Measurements from ENCODE around the gene LYRM1. TPM values are rescaled to one million over a fixed set of nuclear protein-coding genes. Genes with fewer than 3 reads are reported as not detected.

The LYRM1 gene
- polyA plus RNA-seq, 1 donor from 2014 or later, result 125 TPM

DNA sequence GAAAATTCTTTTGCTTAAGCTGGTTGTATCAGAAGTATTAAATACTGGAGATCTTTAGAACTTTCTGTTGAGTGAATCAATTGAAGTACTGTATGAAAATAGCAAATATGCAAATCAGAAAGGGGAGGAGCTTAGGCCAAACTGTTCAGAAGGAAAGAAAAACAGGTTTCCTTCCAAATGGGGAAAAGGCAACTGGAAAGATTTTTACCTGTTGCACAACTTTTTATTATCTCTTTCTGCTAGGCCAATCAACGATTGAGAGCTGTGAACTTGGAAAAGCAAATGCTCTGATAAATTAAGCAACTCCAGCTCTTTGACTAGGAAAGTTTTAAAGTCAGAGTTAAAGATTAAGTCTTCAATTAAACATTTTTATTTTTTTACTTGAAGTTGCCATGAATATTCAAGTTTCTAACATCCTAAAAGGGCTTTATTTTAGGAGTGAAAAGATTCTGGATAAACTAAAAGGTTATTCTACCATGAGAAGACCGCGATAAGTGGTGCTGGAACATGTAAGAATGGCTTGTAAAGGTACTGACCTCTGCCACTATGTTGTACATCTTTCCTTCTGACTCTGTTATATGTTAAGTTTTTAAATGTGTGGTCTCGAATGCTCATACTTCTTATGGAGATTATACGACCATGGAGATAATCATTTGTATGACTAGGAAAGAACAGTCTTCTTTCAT is 16.9 kb upstream of the LYRM1 start:
- Histone ChIP-seq H3K36me3 (ENCODE audit: insufficient read depth, low read length) (no peaks in the 10 kb centered on the region), H3K79me2 (replicated peaks; ENCODE audit: insufficient read depth, low read length) (peaks cover 7% of the 10 kb centered on the region), H2AFZ (ENCODE audit: low read depth, low read length) (no peak overlapping the region), H3K4me2 (ENCODE audit: low read length) (no peak overlapping the region), H3K9ac (ENCODE audit: low read length) (no peak overlapping the region), H3K4me3 (ENCODE audit: low read length) (no peak overlapping the region), H4K20me1 (ENCODE audit: insufficient read depth) (no peaks in the 10 kb centered on the region), H3K9me3 (ENCODE audit: low read length) (no peaks in the 10 kb centered on the region), H3F3A (ENCODE audit: insufficient read depth, low read length, poor library complexity, severe bottlenecking) (no peaks in the 10 kb centered on the region), H3K9me2 (ENCODE audit: insufficient read depth, low read length) (no peaks in the 10 kb centered on the region), H3K27me3 (ENCODE audit: insufficient read depth, low read depth, low read length) (no peaks in the 10 kb centered on the region), H3K27ac (ENCODE audit: low read length) (no peak overlapping the region)
- TF ChIP-seq, protein P1, sequence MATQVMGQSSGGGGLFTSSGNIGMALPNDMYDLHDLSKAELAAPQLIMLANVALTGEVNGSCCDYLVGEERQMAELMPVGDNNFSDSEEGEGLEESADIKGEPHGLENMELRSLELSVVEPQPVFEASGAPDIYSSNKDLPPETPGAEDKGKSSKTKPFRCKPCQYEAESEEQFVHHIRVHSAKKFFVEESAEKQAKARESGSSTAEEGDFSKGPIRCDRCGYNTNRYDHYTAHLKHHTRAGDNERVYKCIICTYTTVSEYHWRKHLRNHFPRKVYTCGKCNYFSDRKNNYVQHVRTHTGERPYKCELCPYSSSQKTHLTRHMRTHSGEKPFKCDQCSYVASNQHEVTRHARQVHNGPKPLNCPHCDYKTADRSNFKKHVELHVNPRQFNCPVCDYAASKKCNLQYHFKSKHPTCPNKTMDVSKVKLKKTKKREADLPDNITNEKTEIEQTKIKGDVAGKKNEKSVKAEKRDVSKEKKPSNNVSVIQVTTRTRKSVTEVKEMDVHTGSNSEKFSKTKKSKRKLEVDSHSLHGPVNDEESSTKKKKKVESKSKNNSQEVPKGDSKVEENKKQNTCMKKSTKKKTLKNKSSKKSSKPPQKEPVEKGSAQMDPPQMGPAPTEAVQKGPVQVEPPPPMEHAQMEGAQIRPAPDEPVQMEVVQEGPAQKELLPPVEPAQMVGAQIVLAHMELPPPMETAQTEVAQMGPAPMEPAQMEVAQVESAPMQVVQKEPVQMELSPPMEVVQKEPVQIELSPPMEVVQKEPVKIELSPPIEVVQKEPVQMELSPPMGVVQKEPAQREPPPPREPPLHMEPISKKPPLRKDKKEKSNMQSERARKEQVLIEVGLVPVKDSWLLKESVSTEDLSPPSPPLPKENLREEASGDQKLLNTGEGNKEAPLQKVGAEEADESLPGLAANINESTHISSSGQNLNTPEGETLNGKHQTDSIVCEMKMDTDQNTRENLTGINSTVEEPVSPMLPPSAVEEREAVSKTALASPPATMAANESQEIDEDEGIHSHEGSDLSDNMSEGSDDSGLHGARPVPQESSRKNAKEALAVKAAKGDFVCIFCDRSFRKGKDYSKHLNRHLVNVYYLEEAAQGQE (IDR thresholded peaks at IDR 0.05; ENCODE audit: borderline replicate concordance), result no peak
- TF ChIP-seq MXI1 (conservative IDR thresholded peaks at IDR 0.05; ENCODE audit: poor library complexity, severe bottlenecking) (no peak), EP300 (conservative IDR thresholded peaks at IDR 0.05; ENCODE audit: poor library complexity, severe bottlenecking) (no peak), EZH2 (IDR thresholded peaks at IDR 0.05; ENCODE audit: borderline replicate concordance, insufficient read depth, low read length, poor library complexity, severe bottlenecking) (no peak), TAF1 (IDR thresholded peaks at IDR 0.05; ENCODE audit: low read depth) (no peak), RAD21 (conservative IDR thresholded peaks at IDR 0.05) (no peak), POLR2AphosphoS5 (IDR thresholded peaks at IDR 0.05) (no peak), SMC3 (conservative IDR thresholded peaks at IDR 0.05; ENCODE audit: poor library complexity) (no peak)
- TF ChIP-seq, protein P2, sequence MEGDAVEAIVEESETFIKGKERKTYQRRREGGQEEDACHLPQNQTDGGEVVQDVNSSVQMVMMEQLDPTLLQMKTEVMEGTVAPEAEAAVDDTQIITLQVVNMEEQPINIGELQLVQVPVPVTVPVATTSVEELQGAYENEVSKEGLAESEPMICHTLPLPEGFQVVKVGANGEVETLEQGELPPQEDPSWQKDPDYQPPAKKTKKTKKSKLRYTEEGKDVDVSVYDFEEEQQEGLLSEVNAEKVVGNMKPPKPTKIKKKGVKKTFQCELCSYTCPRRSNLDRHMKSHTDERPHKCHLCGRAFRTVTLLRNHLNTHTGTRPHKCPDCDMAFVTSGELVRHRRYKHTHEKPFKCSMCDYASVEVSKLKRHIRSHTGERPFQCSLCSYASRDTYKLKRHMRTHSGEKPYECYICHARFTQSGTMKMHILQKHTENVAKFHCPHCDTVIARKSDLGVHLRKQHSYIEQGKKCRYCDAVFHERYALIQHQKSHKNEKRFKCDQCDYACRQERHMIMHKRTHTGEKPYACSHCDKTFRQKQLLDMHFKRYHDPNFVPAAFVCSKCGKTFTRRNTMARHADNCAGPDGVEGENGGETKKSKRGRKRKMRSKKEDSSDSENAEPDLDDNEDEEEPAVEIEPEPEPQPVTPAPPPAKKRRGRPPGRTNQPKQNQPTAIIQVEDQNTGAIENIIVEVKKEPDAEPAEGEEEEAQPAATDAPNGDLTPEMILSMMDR (IDR thresholded peaks at IDR 0.05; ENCODE audit: poor library complexity, severe bottlenecking), result no peak

DNA sequence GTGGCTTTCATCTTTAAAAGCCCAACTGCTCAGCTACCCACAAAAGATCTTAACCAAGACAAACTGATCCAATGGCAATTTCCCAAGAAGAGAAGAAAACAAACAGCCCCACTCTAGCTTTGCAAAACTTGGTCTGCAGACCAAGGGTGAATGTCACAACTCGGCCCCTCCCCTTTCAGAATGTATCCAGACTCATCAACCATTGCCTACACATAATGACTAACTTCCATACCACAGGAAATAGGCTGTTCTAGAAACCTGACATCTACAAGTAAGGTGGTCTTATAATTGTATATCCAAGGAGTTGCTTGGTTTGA is 16.4 kb upstream of the LYRM1 start:
- H3K27ac ChIP-seq (ENCODE audit: low read length), result no peak overlapping the region
- H3K4me2 ChIP-seq (ENCODE audit: low read length), result no peak overlapping the region
- no peaks in the 10 kb centered on the region for H4K20me1 ChIP-seq (ENCODE audit: insufficient read depth)
- TF ChIP-seq TAF1 (IDR thresholded peaks at IDR 0.05; ENCODE audit: low read depth) (no peak), SMC3 (conservative IDR thresholded peaks at IDR 0.05; ENCODE audit: poor library complexity) (no peak), RAD21 (conservative IDR thresholded peaks at IDR 0.05) (no peak), MXI1 (conservative IDR thresholded peaks at IDR 0.05; ENCODE audit: poor library complexity, severe bottlenecking) (no peak), EZH2 (IDR thresholded peaks at IDR 0.05; ENCODE audit: borderline replicate concordance, insufficient read depth, low read length, poor library complexity, severe bottlenecking) (no peak), EP300 (conservative IDR thresholded peaks at IDR 0.05; ENCODE audit: poor library complexity, severe bottlenecking) (no peak), POLR2AphosphoS5 (IDR thresholded peaks at IDR 0.05) (no peak)
- TF ChIP-seq, protein P2 (IDR thresholded peaks at IDR 0.05; ENCODE audit: poor library complexity, severe bottlenecking), result no peak
- TF ChIP-seq, protein P1 (IDR thresholded peaks at IDR 0.05; ENCODE audit: borderline replicate concordance), result no peak
- H3K79me2 ChIP-seq (replicated peaks; ENCODE audit: insufficient read depth, low read length), result peaks cover 7% of the 10 kb centered on the region
- no peak overlapping the region for H3K9ac ChIP-seq (ENCODE audit: low read length)
- H3K9me3 ChIP-seq (ENCODE audit: low read length), result no peaks in the 10 kb centered on the region
- no peaks in the 10 kb centered on the region for H3K9me2 ChIP-seq (ENCODE audit: insufficient read depth, low read length)
- no peaks in the 10 kb centered on the region for H3F3A ChIP-seq (ENCODE audit: insufficient read depth, low read length, poor library complexity, severe bottlenecking)
- no peaks in the 10 kb centered on the region for H3K36me3 ChIP-seq (ENCODE audit: insufficient read depth, low read length)
- no peaks in the 10 kb centered on the region for H3K27me3 ChIP-seq (ENCODE audit: insufficient read depth, low read depth, low read length)
- H3K4me3 ChIP-seq (ENCODE audit: low read length), result no peak overlapping the region
- H2AFZ ChIP-seq (ENCODE audit: low read depth, low read length), result no peak overlapping the region

Measured in neural cell (in vitro differentiated cells).